HUES48 (cell line): ENCODE results near the gene GSTT2B.
"Not testable (repeated sequence)": the region's sequence is repeated elsewhere in the genome, so short reads cannot be mapped to it uniquely, and the experiment has no call there.

ENCODE experiments used
- H3K27ac ChIP-seq: one replicate; pipeline ENCODE4 v1.7.0; 2013; ENCODE audit warnings: low read depth, low read length, inconsistent platforms
- H3K27me3 ChIP-seq: 2 replicates; pipeline ENCODE4 v1.6.1; 2013; ENCODE audit warnings: mild to moderate bottlenecking, low read length; ENCODE audit not compliant: control insufficient read depth, insufficient read depth
- H3K36me3 ChIP-seq: 2 replicates; pipeline ENCODE4 v1.6.1; 2013; ENCODE audit warnings: low read length; ENCODE audit not compliant: control insufficient read depth, insufficient read depth
- H3K4me1 ChIP-seq: 2 replicates; pipeline ENCODE4 v1.6.1; 2013; ENCODE audit warnings: mild to moderate bottlenecking, low read length; ENCODE audit not compliant: control insufficient read depth, insufficient read depth
- H3K4me3 ChIP-seq: 2 replicates; pipeline ENCODE4 v1.5.1; 2013; ENCODE audit warnings: mild to moderate bottlenecking, low read depth, low read length
- H3K9ac ChIP-seq: 2 replicates; pipeline ENCODE4 v1.6.1; 2013; ENCODE audit warnings: mild to moderate bottlenecking, low read depth, low read length, moderate library complexity
- H3K9me3 ChIP-seq: 2 replicates; pipeline ENCODE4 v1.6.1; 2013; ENCODE audit warnings: low read length; ENCODE audit not compliant: control insufficient read depth, insufficient read depth

The GSTT2B gene

DNA sequence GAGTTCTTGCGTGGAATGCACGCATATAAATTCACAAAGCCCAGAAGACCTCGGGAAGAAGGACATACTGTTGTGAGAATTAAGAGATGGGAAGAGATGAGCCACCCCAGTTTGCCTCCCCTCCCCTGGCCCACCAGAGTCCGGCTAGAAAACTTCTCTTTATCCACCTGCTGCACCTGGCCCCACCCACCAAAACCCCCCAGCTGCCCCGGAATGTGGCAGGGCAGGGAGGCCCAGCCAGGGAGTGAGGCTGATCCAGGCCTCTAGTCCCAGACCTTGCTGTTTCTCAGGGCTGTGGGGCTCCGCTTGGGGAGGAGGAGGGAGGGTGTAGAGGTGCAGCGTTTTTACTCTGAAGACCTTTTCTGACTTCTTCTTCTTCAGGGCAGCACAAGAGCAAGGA is 19.6 kb upstream of the GSTT2B start:
- H3K4me3 ChIP-seq, H3K9me3 ChIP-seq, H3K9ac ChIP-seq, H3K4me1 ChIP-seq, H3K27ac ChIP-seq, H3K27me3 ChIP-seq, H3K36me3 ChIP-seq: not testable (repeated sequence)

DNA sequence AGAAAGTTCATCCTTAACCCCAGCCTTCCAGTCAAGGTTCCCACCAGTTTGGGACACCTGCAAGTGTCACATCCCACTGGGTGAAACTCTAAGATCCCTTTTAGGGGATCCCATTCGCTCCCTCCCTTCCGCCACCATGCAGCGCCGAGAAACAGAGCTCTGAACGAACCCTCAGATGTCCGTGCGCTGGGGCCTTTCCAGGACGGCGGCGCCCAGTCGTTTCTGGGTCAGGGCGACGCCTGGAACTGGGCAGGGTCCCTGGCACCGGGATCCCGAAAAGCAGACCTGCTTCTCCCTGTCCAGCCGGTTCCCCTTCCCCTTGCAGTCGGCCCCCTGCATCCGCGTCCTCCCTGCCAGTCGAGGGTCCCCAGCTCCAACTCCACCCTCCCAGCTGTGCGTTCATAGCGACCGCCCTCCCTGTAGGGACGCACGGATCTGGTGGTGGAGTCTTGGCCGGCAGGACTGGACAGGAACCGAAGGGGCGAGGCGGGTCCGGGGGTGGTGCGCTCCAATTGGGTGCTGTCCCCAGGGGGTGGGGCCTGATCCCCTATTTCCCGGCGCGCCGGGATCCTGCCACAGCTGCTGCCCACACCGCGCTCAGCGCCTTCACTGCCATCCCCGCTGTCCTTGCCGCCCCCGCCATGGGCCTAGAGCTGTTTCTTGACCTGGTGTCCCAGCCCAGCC is 18.7 kb upstream of the GSTT2B start, which contains the start of gene GSTT2:
Gene GSTT2, plus strand, starts transcription at position 578 of the 684 bp plus-strand sequence.
- not testable (repeated sequence) for H3K9me3 ChIP-seq, H3K4me1 ChIP-seq, H3K27me3 ChIP-seq, H3K27ac ChIP-seq, H3K4me3 ChIP-seq, H3K36me3 ChIP-seq, H3K9ac ChIP-seq

DNA sequence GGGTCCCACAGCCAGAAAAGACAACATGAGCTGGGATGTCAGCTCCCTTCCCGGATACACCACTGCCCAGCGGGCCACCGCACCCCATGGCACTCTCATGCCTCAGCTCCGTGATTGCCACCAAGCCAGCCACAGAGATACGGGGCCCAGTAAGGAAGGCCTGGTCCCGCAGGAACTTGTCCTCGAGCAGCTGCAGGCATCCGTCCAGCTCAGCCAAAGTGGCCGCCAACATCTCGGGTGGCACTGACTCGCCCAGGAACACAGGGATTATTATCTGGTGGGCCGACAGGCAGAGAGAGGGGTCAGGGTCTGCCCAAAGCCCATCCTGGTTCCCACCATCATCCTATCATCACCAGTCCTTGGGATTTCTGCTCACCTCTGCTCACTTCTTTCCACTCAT is 16.3 kb upstream of the GSTT2B start:
- not testable (repeated sequence) for H3K9ac ChIP-seq, H3K4me1 ChIP-seq, H3K27ac ChIP-seq, H3K36me3 ChIP-seq, H3K4me3 ChIP-seq, H3K9me3 ChIP-seq, H3K27me3 ChIP-seq

DNA sequence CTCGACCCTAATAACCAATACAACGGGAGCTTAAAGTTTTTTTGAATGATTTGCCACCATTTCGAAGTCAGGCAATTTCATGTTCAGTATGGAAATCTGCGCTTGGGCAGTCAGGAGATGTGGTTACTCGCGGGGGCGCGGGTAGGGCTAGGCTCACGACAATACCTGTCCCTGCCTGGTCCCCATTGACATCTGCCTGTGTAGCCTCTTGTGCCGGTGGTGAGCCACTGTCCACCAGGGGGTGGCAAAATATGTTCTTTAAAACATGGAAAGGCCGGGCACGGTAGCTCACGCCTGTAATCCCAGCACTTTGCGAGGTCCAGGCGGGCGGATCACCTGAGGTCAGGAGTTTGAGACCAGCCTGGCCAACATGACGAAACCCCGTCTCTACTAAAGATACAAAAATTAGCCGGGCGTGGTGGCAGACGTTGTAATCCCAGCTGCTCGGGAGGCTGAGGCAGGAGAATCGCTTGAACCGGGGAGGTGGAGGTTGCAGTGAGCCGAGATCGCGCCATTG is 13.9 kb upstream of the GSTT2B start:
- peaks cover 21% of the 10 kb centered on the region for H3K36me3 ChIP-seq
- H3K27me3 ChIP-seq, H3K4me3 ChIP-seq, H3K9ac ChIP-seq, H3K4me1 ChIP-seq, H3K9me3 ChIP-seq, H3K27ac ChIP-seq: not testable (repeated sequence)

DNA sequence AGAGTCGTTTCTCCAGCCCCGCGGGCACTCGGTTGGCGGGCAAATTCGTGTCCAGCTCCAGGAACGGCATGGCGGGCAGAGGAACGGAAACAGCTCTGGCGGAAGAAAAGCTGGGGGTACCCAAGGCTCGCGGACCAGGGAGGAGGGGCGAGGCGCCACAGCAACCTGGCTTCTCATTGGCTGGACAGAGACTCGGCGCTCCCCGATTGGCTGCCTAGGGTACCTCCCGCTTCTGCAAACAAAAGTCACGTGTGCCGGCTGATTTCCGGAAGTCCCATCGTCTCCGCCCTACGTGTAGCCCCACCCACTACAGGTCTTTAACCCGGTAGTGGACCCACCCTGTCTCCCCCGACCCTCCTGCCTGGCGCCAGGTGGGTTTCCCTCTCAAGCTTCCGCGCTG is 13.3 kb upstream of the GSTT2B start, which contains the start of gene DDT:
Gene DDT, minus strand, starts transcription at position 97 of the 400 bp plus-strand sequence. Its CDS starts 27 bp downstream, at position 70.
- not testable (repeated sequence) for H3K4me1 ChIP-seq, H3K9me3 ChIP-seq, H3K9ac ChIP-seq, H3K27me3 ChIP-seq, H3K4me3 ChIP-seq, H3K27ac ChIP-seq
- H3K36me3 ChIP-seq = peaks cover 27% of the 10 kb centered on the region

DNA sequence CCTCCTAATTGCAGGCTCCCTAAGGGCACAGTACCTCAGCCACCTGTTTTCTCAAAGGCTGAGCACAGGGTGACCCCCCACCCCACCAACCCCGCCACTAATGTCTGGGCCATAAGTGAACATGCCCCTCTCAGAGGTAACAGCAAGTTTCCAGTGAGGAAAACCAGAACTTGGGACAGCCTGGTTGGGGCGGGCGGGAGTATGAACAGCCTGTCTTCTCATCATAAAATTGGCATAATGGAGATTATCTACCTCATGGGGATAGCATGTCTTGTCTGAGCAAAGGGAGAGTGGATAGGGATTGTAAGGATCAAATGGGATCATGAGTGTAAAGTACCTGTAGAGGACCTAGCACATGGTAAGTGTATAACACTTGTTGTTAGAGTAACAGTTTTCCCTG is 10.9 kb upstream of the GSTT2B start:
- H3K27ac ChIP-seq, H3K4me3 ChIP-seq, H3K9ac ChIP-seq, H3K9me3 ChIP-seq, H3K4me1 ChIP-seq, H3K27me3 ChIP-seq: not testable (repeated sequence)
- H3K36me3 ChIP-seq = peaks cover 31% of the 10 kb centered on the region

DNA sequence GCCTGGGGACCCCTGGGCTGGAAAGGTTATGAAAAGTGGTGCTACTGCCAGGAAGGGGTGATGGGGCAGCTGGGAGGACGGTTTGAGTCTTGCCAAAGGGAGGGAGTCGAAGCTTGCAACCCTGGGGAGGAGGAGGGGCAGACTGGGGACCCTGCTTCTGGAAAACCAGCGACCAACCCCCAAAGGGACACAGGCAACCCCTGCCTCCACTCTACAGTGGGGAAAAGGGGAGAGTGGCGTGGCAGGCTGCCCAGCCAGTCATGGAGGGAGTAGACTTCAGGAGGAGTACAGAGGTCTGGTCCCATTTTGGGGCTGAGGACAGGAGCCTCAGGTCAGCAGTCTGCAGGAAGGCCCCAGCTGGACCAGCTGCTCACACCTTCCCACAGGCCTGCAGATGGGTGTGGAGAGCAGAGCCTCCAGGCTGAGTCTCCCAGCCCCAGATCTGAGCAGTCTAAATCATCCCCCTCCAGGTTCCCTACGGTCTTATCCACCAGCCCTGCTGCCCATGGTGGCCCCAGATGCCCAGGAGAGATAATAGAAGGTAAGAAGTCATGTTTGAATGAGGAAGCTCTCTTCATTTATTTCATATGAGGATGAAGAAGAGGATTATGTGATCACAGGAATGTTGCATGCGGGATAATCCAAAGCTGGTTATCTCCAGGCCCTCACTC is 10.0 kb upstream of the GSTT2B start:
- H3K9ac ChIP-seq = no peak overlapping the region
- no peak overlapping the region for H3K27ac ChIP-seq
- H3K4me1 ChIP-seq = no peaks in the 10 kb centered on the region
- no peaks in the 10 kb centered on the region for H3K27me3 ChIP-seq
- H3K9me3 ChIP-seq = no peaks in the 10 kb centered on the region
- no peak overlapping the region for H3K4me3 ChIP-seq
- H3K36me3 ChIP-seq = peaks cover 31% of the 10 kb centered on the region

DNA sequence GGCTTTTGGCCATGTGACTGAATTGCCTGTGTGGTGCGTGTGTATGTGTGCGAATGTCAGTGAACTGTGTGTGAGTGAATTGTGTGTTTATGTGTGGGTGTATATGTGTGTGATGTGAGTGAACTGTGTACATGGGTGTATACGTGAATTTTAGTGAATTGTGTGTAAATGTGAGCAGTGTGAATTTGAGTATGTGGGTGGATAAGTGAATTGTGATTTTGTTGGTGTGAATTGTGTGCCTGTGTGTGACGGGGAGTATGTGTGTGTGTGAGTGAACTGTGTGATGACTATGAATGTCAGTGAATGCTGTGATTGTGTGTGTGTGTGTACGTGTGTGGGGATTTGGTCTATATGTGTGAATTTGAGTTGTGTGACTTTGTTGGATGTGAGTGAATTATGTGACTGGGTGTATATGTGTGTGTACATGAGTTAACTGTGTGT is 9.2 kb upstream of the GSTT2B start:
- no peak overlapping the region for H3K4me3 ChIP-seq
- H3K36me3 ChIP-seq = peaks cover 31% of the 10 kb centered on the region
- no peaks in the 10 kb centered on the region for H3K4me1 ChIP-seq
- no peaks in the 10 kb centered on the region for H3K9me3 ChIP-seq
- no peaks in the 10 kb centered on the region for H3K27me3 ChIP-seq
- H3K27ac ChIP-seq = no peak overlapping the region
- H3K9ac ChIP-seq = no peak overlapping the region

DNA sequence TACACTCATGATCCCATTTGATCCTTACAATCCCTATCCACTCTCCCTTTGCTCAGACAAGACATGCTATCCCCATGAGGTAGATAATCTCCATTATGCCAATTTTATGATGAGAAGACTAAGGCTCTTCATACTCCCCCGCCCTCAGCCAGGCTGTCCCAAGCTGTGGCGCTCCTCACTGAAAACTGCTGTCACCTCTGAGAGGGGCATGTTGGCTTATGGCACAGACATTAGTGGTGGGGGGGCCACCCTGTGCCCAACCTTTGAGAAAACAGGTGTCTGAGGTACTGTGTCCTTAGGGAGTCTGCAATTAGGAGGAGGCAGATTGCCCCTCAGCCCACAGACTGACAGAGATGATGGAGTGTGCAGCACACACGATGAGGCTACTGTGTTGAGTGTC is 8.1 kb upstream of the GSTT2B start:
- H3K27me3 ChIP-seq = no peaks in the 10 kb centered on the region
- H3K4me1 ChIP-seq = no peaks in the 10 kb centered on the region
- H3K36me3 ChIP-seq = peaks cover 31% of the 10 kb centered on the region

DNA sequence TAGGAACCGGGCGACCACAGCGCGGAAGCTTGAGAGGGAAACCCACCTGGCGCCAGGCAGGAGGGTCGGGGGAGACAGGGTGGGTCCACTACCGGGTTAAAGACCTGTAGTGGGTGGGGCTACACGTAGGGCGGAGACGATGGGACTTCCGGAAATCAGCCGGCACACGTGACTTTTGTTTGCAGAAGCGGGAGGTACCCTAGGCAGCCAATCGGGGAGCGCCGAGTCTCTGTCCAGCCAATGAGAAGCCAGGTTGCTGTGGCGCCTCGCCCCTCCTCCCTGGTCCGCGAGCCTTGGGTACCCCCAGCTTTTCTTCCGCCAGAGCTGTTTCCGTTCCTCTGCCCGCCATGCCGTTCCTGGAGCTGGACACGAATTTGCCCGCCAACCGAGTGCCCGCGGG is 5.6 kb upstream of the GSTT2B start, which contains the start of gene DDTL:
Gene DDTL, plus strand, starts transcription at position 321 of the 400 bp plus-strand sequence. Its CDS starts 27 bp downstream, at position 348.
- not testable (repeated sequence) for H3K9me3 ChIP-seq, H3K27me3 ChIP-seq, H3K27ac ChIP-seq, H3K4me1 ChIP-seq, H3K9ac ChIP-seq, H3K4me3 ChIP-seq
- H3K36me3 ChIP-seq = peaks cover 27% of the 10 kb centered on the region

More for the DNA sequence above, 8.1 kb upstream of the GSTT2B start:
- H3K9me3 ChIP-seq = no peaks in the 10 kb centered on the region
- H3K9ac ChIP-seq = no peak overlapping the region
- no peak overlapping the region for H3K4me3 ChIP-seq
- H3K27ac ChIP-seq = no peak overlapping the region

DNA sequence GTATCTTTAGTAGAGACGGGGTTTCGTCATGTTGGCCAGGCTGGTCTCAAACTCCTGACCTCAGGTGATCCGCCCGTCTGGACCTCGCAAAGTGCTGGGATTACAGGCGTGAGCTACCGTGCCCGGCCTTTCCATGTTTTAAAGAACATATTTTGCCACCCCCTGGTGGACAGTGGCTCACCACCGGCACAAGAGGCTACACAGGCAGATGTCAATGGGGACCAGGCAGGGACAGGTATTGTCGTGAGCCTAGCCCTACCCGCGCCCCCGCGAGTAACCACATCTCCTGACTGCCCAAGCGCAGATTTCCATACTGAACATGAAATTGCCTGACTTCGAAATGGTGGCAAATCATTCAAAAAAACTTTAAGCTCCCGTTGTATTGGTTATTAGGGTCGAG is 5.1 kb upstream of the GSTT2B start:
- peaks cover 22% of the 10 kb centered on the region for H3K36me3 ChIP-seq
- not testable (repeated sequence) for H3K4me1 ChIP-seq, H3K9ac ChIP-seq, H3K9me3 ChIP-seq, H3K27me3 ChIP-seq, H3K4me3 ChIP-seq, H3K27ac ChIP-seq
